ENCODE data around the gene LTO1.

DNA sequence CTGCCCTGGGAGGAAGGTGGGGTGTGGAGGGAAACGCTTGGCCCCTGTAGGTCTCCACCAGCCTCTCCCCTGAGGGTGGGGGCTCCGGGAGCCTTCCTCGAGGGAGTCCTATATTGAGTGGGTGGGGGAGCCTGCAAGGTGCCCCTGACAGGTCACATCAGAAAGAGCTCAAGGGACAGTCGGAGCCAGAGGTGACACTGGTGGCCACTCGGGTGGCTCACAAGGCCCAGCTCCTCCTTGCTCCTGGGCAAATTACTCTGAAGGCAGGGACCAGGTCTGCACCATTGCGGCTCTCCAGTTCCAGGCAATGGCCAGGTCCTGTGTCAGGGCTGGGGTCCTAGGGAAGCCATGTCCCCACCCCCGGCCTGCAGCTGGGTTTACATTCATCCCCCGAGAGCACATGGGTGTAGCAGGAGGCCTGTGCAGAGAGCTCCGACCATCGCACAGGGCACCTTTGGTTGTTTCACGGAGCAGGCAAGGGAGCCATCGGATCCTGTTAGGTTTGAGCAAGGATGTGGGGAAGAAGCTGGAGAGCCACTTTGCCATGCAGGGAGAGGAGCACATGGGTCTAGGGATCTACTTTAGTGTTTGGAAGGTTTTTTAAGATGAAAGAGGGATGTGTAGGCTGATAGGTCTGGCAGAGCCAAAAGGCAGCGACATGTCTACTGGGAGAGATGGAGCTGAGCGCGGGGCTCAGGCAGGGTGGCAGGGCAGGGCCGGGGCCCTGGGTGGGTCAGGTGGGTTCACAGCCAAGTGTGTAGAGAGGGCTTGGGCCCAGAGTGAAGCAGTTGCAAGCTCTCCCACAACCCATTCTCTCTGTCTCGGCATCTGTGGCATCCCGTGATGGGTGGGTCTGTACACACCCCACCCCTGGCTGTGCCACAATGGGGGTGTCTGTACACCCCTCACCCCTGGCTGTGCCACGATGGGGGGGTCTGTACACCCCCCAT is 19.4 kb downstream of the LTO1 start:
- TF ChIP-seq, protein P1, sequence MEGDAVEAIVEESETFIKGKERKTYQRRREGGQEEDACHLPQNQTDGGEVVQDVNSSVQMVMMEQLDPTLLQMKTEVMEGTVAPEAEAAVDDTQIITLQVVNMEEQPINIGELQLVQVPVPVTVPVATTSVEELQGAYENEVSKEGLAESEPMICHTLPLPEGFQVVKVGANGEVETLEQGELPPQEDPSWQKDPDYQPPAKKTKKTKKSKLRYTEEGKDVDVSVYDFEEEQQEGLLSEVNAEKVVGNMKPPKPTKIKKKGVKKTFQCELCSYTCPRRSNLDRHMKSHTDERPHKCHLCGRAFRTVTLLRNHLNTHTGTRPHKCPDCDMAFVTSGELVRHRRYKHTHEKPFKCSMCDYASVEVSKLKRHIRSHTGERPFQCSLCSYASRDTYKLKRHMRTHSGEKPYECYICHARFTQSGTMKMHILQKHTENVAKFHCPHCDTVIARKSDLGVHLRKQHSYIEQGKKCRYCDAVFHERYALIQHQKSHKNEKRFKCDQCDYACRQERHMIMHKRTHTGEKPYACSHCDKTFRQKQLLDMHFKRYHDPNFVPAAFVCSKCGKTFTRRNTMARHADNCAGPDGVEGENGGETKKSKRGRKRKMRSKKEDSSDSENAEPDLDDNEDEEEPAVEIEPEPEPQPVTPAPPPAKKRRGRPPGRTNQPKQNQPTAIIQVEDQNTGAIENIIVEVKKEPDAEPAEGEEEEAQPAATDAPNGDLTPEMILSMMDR (IDR thresholded peaks at IDR 0.05): no peak
- TF ChIP-seq ZFX (IDR thresholded peaks at IDR 0.05; ENCODE audit: borderline replicate concordance): no peak
